Chondrocyte (in vitro differentiated cells): ENCODE data around the gene COX6A1. TPM values are rescaled to one million over a fixed set of nuclear protein-coding genes. Genes with fewer than 3 reads are reported as not detected.

Experiments used
- DNase-seq: peaks from one replicate; pipeline ENCODE4 v3.0.0; 2021; ENCODE audit warnings: mixed read lengths, low spot score
- H3K27ac Mint-ChIP-seq: one replicate; pipeline ENCODE4 v1.8.0; 2021; ENCODE audit warnings: mild to moderate bottlenecking, moderate library complexity, mixed read lengths; ENCODE audit not compliant: unreplicated experiment
- H3K27me3 Mint-ChIP-seq: 2 replicates; pipeline ENCODE4 v1.8.0; 2021; ENCODE audit warnings: low read depth, mixed read lengths
- H3K36me3 Mint-ChIP-seq: 2 replicates; pipeline ENCODE4 v1.8.0; 2021; ENCODE audit warnings: low read depth, mixed read lengths
- H3K4me1 Mint-ChIP-seq: 2 replicates; pipeline ENCODE4 v1.8.0; 2021; ENCODE audit warnings: low read depth, mild to moderate bottlenecking, mixed read lengths
- H3K4me3 Mint-ChIP-seq: one replicate; pipeline ENCODE4 v1.8.0; 2021; ENCODE audit warnings: mild to moderate bottlenecking, moderate library complexity, mixed read lengths; ENCODE audit not compliant: unreplicated experiment
- H3K9me3 Mint-ChIP-seq: 2 replicates; pipeline ENCODE4 v1.8.0; 2021; ENCODE audit warnings: low read depth, mixed read lengths
- CTCF ChIP-seq: fragments of 200-600 bp; sonication (generic); IDR thresholded peaks from 2 replicates; pipeline ENCODE4 v1.5.0; 2021; ENCODE audit warnings: antibody characterized with exemption, mild to moderate bottlenecking, moderate library complexity
- total RNA-seq: library from RNA; stranded (reverse); gene quantifications from 3 replicates; pipeline ENCODE4 v1.2.1, GENCODE V29; 2021

Gene COX6A1
- total RNA-seq, 1 donor from 2014 or later, result 299 TPM

- TF ChIP-seq CTCF, result no peak
- Mint-ChIP-seq H3K27me3 (no peaks in the 10 kb centered on the region), H3K27ac (no peak overlapping the region), H3K4me3 (no peak overlapping the region), H3K9me3 (no peaks in the 10 kb centered on the region), H3K4me1 (peaks cover 2% of the 10 kb centered on the region), H3K36me3 (no peaks in the 10 kb centered on the region)
- no peak for DNase-seq
Measured at GRCh38 chr12:120428597-120429229, 9.2 kb upstream of the COX6A1 start.

GRCh38 chr12:120429368-120429767, 8.5 kb upstream of the COX6A1 start:
- Mint-ChIP-seq H3K4me3 (no peak overlapping the region), H3K27ac (no peak overlapping the region), H3K36me3 (no peaks in the 10 kb centered on the region), H3K9me3 (no peaks in the 10 kb centered on the region), H3K4me1 (peaks cover 2% of the 10 kb centered on the region), H3K27me3 (no peaks in the 10 kb centered on the region)
- DNase-seq, result peak; percentile 14
- TF ChIP-seq CTCF, result no peak

- Mint-ChIP-seq H3K4me3 (no peak overlapping the region), H3K36me3 (no peaks in the 10 kb centered on the region), H3K27ac (no peak overlapping the region), H3K4me1 (peaks cover 9% of the 10 kb centered on the region), H3K27me3 (no peaks in the 10 kb centered on the region), H3K9me3 (no peaks in the 10 kb centered on the region)
- DNase-seq, result no peak
- TF ChIP-seq CTCF, result no peak
Measured at GRCh38 chr12:120432772-120433525, 5.0 kb upstream of the COX6A1 start.

- H3K4me1 Mint-ChIP-seq, result peaks cover 25% of the 10 kb centered on the region
- no peaks in the 10 kb centered on the region for H3K9me3 Mint-ChIP-seq
- peak overlapping the region; percentile 90 for H3K4me3 Mint-ChIP-seq
- H3K27ac Mint-ChIP-seq, result peak overlapping the region; percentile 76
- no peaks in the 10 kb centered on the region for H3K27me3 Mint-ChIP-seq
- H3K36me3 Mint-ChIP-seq, result peaks cover 5% of the 10 kb centered on the region
- TF ChIP-seq CTCF, result no peak
- DNase-seq, result peak; percentile 17
Measured at GRCh38 chr12:120438495-120439198, 734 bp downstream of the COX6A1 start.

- TF ChIP-seq CTCF, result peak; percentile 85
- no peaks in the 10 kb centered on the region for H3K9me3 Mint-ChIP-seq
- H3K27ac Mint-ChIP-seq, result no peak overlapping the region
- peak; percentile 22 for DNase-seq
- peaks cover 34% of the 10 kb centered on the region for H3K4me1 Mint-ChIP-seq
- peaks cover 5% of the 10 kb centered on the region for H3K36me3 Mint-ChIP-seq
- H3K4me3 Mint-ChIP-seq, result no peak overlapping the region
- H3K27me3 Mint-ChIP-seq, result no peaks in the 10 kb centered on the region
Measured at GRCh38 chr12:120439646-120440247, 1.8 kb downstream of the COX6A1 start.
